ENCODE results near the gene APEX2. TPM values are rescaled to one million over a fixed set of nuclear protein-coding genes. Genes with fewer than 3 reads are reported as not detected.
A peak's percentile ranks its signal among the peaks of the same experiment; 100 is the strongest.
"Not testable (repeated sequence)": the region's sequence is repeated elsewhere in the genome, so short reads cannot be mapped to it uniquely, and the experiment has no call there.

APEX2 gene, protein sequence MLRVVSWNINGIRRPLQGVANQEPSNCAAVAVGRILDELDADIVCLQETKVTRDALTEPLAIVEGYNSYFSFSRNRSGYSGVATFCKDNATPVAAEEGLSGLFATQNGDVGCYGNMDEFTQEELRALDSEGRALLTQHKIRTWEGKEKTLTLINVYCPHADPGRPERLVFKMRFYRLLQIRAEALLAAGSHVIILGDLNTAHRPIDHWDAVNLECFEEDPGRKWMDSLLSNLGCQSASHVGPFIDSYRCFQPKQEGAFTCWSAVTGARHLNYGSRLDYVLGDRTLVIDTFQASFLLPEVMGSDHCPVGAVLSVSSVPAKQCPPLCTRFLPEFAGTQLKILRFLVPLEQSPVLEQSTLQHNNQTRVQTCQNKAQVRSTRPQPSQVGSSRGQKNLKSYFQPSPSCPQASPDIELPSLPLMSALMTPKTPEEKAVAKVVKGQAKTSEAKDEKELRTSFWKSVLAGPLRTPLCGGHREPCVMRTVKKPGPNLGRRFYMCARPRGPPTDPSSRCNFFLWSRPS
- 16.4 and 19.2 TPM in 2 replicates for total RNA-seq (2014; rRNA removed; shearing (Covaris generic))

DNA sequence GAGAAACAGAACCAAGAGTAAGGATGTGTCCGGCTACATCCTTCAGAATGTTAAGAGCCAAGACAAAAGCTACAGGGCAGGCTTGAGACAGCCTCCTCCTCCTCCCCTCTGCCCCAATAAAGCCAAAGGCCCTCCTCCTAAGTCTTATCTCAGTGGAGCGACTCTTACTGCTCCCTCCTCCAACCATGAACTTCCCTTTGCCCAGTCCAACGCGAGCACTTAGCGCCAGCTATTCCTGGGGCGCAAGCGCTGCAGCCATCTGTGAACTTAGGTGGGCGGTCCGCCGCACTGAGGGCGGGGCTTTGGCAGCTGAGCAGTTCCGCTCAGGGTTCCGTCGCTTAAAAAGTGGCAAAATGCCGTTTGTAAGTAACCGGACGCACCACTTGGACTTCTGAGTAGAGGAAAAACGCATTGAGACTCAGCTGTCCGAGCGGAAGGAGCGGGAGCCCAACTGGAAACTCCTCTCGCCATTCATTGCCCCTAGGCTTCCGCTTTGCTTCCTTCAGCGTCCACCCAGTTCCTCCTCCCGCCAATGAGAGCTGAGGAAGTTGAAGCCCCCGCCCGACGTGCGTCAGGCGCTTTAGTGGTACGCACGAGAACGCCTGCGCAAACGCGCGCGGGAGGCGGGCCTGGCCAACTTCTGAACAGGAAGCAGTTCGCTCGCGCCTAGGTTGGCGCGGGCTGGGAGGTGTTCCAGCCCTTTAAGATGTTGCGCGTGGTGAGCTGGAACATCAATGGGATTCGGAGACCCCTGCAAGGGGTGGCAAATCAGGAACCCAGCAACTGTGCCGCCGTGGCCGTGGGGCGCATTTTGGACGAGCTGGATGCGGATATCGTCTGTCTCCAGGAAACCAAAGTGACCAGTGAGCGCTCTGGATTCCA lies at the start of gene APEX2:
TSS of gene APEX2 (plus strand) at position 647 of the 882 bp plus-strand sequence. CDS start at position 707, 60 bp downstream.
- DNase-seq (ENCODE audit: low spot score): peak; percentile 89

DNA sequence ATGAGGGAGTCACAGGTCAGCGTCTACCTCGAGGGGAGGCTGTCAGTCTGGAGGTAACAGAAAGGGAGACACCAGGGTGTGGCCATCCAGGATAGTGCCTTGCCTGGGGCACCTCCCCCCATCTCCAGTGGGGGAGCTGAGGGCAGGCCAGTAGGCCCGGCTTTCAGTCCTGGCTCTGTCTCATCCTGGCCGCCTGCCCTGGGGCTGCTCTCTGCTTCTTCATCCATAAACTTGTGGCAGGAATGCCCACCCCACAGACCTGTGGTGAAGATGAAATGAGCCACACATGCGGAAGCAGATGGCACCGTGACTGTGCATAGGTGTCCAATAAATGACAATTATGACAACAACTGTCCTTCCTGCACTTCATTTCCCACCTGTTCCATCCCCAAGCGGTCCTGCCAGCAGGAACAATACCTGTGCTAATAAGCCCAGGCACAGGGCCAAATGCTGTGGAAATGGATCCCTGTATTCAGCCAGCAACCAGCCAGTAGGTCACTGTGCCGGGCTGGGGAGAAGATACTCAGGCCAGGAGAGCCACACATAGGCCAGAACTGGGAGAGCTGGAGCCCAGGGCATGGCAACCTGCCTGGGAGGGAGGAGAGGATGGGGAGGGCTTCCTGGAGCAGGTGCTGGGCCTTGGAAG lies 49.3 kb upstream of the APEX2 start:
- no peak for DNase-seq (ENCODE audit: low spot score)

DNA sequence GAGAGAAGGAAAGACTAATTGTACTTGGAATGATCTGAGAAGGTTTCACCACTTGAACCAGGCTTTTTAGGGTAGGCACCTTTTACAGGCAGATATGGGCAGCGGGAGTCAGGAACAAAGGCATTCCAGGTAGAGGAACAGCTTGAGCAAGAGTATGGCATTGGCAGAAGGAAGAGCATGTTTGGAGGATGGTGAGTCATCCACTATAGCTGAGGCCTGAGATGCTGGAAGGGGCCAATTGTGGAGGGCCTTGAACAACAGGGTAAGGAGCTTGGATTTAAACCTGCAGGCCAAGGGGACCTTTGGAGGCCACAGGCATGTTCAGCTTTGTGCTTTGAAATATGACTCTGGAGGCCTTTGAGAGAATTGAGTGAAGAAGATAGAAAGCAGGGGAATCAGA lies 38.4 kb upstream of the APEX2 start:
- DNase-seq (ENCODE audit: low spot score): no peak

DNA sequence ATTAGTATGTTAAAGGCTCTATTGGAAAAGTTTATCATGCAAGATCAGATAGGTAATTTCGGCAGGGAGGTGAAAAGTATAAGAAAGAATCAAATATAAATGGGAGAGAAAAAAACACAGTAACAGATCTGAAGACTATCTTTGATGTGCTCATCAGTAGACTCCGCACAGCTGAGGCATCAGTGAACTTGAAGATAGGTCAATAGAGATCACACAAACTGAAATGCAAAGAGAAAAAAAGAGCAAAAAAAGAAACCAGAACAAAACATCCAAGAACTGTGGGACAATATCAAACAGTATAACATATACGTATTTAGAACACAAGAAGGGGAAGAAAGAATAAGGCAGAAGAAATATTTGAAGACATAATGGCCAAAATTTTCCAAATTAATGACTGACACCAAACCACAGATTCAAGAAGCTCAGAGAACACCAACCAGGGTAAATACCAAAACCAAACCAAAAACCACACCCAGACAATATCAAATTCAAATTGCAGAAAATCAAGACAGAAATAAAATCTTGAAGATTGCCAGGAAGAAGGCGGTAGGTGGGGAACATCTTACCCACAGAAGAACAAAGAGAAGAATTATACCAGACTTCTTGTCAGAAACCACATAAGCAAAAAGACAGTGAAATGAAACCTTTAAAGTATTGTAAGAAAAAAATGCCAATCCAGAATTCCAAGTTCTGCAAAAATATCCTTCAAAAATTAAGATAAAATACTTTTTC lies 35.2 kb upstream of the APEX2 start:
- DNase-seq (ENCODE audit: low spot score): no peak

DNA sequence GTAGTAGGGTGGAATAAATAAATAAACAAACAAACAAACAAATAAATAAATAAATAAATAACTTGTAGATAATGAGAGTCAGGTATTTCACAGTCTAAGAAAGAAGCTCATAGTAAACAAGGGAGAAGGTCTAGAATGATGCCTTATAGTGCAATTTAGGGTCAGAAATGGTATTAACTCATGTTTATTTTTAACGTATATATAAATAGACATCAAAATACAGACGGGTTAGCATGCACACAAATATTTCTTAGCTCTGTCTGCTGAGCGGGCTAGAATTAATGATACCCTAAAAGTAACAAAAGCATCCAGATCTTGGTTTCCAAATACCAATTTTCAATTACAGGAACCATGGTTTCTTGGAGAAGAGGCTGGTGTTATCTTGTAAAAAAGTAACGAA lies 22.8 kb upstream of the APEX2 start:
- DNase-seq (ENCODE audit: low spot score): no peak

DNA sequence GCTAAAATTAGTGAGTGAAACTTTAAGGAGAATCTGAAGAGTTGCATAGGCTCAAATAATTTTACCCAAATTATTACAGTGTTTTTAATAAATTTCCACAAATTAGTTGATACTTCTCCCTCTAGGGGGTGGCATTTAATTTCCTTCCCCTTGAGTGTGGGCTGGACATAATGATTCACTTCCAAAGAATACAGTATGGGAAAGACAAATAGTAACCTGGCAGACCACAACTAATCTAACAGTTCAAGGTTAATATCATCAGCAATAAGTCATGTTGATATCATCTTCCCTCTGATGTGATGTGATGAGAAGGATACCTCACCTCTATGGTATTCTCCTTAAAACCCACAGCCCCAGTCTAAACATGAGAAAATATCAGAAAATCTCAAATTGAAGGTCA lies 21.7 kb upstream of the APEX2 start:
- DNase-seq (ENCODE audit: low spot score): no peak

DNA sequence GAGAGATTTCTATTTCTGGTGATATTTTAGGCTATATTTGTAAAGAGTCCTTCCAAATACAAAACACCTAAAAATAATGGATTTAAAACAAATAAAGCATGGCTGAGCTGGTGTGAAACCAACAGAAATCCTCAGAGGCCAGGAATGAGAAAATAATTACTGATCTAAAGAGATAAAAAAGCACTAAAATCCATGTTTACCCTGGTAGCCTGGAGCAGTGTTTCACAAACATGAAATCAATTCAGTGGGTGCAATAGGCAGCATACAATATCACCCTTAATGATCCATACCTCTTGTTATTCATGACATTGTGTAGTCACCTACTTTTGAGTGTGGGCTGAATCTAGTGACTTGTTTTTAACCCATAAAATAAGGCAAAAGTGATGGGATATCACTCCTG lies 20.7 kb upstream of the APEX2 start:
- no peak for DNase-seq (ENCODE audit: low spot score)

DNA sequence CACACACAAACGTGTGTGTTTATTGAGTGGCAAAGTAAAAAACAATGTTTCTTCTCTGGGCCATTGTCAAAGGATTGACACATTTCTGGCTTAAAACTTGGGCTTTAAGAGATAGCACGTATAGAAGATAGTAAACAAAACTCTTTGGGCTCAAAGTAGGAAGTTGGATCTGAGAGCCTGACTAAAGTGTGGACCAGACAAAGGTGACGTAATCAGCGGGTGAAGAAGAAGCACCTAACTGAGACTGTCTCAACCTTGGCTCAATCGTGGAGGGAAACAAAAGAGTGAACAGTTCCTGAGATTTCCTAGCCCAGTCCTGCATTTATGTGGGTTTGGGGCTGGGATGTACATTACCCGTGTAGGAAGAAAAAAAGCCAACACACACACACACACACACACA lies 19.8 kb upstream of the APEX2 start:
- no peak for DNase-seq (ENCODE audit: low spot score)

DNA sequence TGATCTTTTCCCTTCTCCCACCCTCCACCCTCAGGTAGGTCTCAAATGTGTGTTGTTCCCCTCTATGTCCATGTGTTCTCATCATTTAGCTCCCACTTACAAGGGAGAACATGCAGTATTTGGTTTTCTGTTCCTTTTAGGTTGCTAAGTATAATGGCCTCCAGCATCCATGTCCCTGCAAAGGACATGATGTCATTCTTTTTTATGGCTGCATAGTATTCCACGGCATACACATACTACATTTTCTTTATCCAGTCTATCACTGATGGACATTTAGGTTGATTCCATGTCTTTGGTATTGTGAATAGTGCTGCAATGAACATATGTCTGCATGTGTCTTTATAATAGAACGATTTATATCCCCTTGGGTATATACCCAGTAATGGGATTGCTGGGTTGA lies 16.9 kb upstream of the APEX2 start:
- DNase-seq (ENCODE audit: low spot score): not testable (repeated sequence)

DNA sequence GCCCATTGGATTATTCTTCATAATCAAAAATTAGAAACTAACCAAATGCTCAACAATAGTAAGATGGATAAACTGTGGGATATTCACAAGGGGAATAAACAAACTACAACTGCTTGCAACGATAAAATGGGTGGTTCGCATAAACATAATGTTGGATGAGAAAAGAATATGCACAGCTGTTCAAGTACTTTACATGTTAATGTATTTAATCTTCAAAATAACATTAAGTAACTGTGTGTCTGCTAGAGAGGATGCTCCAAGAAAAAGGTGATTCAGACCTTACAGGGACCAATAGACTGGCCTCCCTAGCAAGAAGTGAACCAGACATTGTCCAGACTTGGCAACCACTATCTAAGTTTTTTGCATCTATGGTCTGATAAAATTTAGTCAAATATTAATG lies 8.5 kb upstream of the APEX2 start:
- no peak for DNase-seq (ENCODE audit: low spot score)

DNA sequence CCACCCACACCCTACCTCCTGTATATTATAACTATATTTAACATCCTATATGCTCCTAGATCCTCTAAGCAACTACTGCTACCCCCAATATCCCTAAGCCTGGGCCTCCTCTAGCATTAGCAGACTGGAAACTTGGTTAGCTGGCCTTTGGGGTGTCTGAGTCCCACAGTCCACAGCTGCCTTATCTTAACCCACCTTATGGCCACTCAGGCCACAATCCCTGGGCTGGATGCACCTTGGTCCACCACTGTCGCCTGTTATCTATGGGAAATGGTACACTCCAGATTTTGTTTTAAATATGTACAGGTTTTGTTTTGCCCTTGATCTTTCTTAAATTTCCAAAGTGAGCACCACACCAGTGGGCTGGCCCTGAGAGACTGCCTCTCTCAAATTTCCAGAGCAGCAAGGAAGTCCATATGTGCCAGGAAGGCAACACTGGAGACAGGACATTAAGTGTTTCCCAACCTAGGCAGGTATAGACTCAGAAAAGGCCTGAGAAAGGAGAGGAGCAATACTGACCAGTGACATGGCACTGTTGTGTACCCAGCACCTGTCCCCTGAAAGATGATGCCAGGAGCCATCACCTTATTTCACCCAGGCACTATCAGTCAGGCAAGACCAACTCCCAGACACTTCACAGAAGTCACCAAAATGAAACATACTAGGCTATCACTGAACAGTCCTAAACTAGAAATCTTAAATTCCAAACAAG lies 7.1 kb upstream of the APEX2 start:
- no peak for DNase-seq (ENCODE audit: low spot score)

DNA sequence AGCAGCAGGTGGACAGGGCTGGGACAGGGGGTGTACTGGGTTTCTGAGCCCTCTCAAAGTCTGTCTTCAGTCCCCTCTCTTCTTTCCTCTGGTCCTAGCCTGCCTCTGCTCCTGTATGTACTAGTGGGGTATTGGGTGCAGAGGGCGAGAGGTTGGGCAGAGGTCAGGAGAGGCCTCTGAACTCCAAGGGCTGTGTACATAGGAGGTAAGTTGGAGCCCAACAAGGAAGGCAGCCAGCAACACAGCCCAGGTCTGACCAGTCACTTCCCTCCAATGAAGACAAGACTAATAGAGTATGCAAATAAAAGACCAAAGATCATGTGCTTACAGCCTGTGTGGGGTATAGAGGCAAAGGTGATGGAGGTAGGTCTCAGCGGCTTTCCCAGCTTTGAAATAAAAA lies 6.1 kb upstream of the APEX2 start, which contains the start of gene PFKFB1:
TSS of gene PFKFB1 (minus strand) at position 90 of the 400 bp plus-strand sequence. CDS start 181 bp downstream, outside the sequence.
- no peak for DNase-seq (ENCODE audit: low spot score)

DNA sequence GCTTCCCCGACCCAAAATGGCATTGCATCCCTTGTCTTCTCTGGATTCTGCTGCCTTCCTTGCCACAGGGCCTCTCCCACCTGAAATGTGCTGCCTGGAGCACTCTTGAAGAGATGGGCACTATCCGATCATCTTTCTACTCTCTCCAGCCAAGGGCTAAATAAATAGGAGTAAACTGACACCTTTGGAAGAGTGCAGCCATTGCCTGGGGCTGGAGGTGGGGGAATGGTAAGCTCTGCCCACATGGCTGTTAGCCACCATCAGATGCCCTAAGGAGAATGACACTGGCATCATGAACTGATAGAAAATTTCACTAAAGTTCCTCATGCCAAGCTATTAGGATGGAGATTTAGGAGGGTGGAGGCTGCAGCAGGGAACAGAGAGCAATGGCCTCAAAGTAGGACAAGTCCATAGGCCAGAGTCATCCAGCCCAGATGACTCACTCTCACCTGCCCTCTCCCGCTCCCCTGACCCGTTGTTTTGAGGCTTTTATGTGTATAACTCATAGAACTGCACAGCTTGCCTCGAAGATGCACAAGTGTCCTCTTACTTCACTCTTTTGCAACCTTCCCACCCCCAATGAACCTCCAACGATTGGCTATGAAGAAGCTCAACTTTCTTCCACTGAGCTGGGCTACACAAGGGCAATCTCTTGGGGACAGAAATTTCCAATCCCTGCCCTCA lies 5.4 kb upstream of the APEX2 start:
- DNase-seq (ENCODE audit: low spot score): no peak

DNA sequence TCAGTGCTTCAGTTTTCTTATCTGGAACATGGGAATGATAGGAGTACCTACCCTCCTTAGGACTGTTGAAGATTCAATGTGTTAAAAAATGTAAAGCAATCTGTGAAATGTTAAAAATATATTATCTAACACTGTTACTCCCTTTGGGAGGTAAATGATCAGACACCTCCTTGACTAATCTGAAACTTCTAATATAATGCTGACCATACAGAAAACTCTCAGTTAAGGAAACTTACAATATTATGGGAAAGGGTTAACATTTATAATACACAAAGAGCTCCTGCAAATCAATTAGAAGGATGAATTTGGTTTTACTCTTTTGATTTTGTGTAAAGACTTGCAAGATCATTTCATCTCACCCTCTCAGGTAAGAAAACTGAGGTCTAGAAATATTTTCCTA lies 4.5 kb upstream of the APEX2 start:
- no peak for DNase-seq (ENCODE audit: low spot score)

DNA sequence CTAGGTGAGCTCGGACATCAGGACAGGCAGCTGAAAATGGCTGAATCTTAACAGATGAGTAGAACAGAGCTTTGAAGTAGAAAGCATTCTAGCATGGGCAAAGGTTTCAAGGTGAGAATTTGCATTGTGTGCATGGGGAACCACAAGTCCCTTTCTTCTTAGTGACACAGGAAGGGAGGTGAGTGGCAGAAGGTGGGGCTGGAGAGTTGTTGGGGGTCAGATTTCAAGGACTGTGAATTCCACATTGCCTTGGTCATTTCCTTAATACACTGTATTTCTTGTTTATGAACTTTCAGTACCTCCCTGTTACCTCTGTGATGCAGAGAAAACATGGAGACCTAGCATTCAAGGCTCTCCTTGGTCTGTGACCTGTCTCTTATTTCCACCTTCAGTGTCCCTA lies 4.1 kb downstream of the APEX2 start:
- DNase-seq (ENCODE audit: low spot score): no peak

DNA sequence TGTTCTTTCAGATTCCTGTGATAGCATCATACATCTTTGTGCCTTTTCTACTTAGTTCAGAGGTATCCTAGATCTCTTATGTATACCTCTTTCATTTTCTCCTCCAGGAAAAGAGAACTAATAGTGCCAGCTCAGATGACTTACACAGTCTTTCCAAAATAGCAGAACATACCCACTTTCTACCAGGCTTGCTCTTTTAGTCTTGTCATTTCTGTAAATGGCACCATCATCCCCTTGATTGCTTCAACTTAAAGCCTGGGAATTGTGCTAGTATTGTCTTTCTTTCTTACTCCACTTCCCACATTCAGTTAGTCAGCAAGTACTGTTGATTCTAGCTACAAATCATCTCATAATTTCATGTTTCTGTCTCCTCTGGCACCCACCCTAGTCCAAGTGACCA lies 5.1 kb downstream of the APEX2 start:
- DNase-seq (ENCODE audit: low spot score): no peak

DNA sequence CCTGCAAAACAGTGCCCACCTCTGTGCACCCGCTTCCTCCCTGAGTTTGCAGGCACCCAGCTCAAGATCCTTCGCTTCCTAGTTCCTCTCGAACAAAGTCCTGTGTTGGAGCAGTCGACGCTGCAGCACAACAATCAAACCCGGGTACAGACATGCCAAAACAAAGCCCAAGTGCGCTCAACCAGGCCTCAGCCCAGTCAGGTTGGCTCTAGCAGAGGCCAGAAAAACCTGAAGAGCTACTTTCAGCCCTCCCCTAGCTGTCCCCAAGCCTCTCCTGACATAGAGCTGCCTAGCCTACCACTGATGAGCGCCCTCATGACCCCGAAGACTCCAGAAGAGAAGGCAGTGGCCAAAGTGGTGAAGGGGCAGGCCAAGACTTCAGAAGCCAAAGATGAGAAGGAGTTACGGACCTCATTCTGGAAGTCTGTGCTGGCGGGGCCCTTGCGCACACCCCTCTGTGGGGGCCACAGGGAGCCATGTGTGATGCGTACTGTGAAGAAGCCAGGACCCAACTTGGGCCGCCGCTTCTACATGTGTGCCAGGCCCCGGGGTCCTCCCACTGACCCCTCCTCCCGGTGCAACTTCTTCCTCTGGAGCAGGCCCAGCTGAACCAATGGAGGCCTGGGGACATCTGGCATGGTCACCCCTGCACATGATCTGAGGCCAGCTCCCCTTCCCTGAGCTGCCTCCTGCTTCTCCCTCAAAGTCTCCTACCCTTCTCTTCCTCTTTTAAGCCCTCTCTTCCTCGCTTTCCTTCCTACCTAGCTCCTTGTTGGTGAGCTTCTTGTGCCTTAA lies 6.9 kb downstream of the APEX2 start:
- no peak for DNase-seq (ENCODE audit: low spot score)

DNA sequence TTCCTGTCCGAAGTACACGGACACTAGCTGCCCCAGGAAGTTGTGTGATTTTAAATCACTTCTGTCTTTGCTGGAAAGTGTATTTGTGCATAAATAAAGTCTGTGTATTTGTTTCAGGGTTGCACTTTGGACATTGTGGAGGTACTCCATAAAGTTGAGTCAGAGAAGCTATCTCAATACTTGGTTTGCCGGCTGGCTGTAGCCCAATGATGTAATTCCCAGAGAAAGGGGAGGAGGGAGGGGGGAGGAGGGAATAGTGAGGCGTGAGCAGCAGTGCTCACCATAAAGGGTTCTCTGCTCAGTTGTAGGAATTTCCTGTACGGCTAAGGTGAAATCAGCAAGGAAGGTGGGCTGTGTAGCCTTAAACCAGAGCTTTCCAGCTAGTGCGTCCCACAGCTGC lies 7.5 kb downstream of the APEX2 start:
- peak; percentile 65 for DNase-seq (ENCODE audit: low spot score)
